HepG2 (cell line): ENCODE data around the gene EEPD1. TPM values are rescaled to one million over a fixed set of nuclear protein-coding genes. Genes with fewer than 3 reads are reported as not detected.

Source experiments
- ATAC-seq: fragments of 200-7000 bp; cut with Tn5 transposase; 3 replicates; pipeline ENCODE4 v1.9.1; 2020; ENCODE audit warnings: mild to moderate bottlenecking, moderate library complexity
- BruUV-seq: library from RNA; stranded (reverse); fragments of 400-500 nt; replicated peaks from 2 replicates; lab custom pipeline; 2021; lab: Mats Ljungman, UMichigan
- CTCF ChIA-PET: fragments of 300-600 bp; formaldehyde crosslinking; extraction: SDS; loops from one replicate; lab custom pipeline; 2021; ENCODE audit warnings: low total read pairs, inconsistent platforms, low intra/inter-chr PET ratio; lab: Yijun Ruan, JAX
- POLR2A ChIA-PET: fragments of 350-600 bp; sonication (Branson Sonifier 250); formaldehyde crosslinking; loops from one replicate; lab custom pipeline; 2020; ENCODE audit warnings: antibody characterized with exemption, inconsistent platforms; lab: Yijun Ruan, JAX
- DNase-seq: peaks from one replicate; pipeline ENCODE4 v3.0.0-alpha.2; 2015; ENCODE audit warnings: low spot score
- FAIRE-seq: peaks from 3 replicates; lab custom pipeline; 2011; peaks lifted over from hg19 to GRCh38; lab: Jason Lieb, UNC
- H2AFZ ChIP-seq: one replicate; pipeline ENCODE4 v1.6.1; 2011; ENCODE audit warnings: low read length, inconsistent platforms
- H3K27ac ChIP-seq: fragments of 300-600 bp; 3 replicates; pipeline ENCODE4 v1.8.0; 2011; ENCODE audit warnings: mixed run types, mild to moderate bottlenecking, mixed read lengths, low read length, inconsistent platforms; ENCODE audit not compliant: insufficient read depth; ENCODE audit errors: extremely low read length
- H3K27me3 ChIP-seq, 2 experiments: fragments of 200-600 bp in 1 of 2; 2 replicates in 1 of 2; 3 replicates in 1 of 2; pipeline versions ENCODE4 v1.6.0 to v1.8.0; 2011; ENCODE audit warnings: low read length in 2 of 2, mild to moderate bottlenecking in 2 of 2, moderate library complexity in 2 of 2, inconsistent platforms in 1 of 2; ENCODE audit not compliant: insufficient read depth in 2 of 2, control insufficient read depth in 1 of 2
- H3K36me3 ChIP-seq, 2 experiments: fragments of 200-600 bp in 1 of 2; replicated peaks in 1 of 2; 2 replicates in 1 of 2; 3 replicates in 1 of 2; pipeline versions ENCODE4 v1.5.1 to v1.8.0; 2011; ENCODE audit warnings: low read length in 2 of 2, inconsistent platforms in 1 of 2; ENCODE audit not compliant: insufficient read depth in 2 of 2, control insufficient read depth in 1 of 2
- H3K4me1 ChIP-seq: 2 replicates; pipeline ENCODE4 v1.5.1; 2012; ENCODE audit warnings: low read length, inconsistent platforms; ENCODE audit not compliant: insufficient read depth
- H3K4me2 ChIP-seq: 2 replicates; pipeline ENCODE4 v1.6.0; 2011; ENCODE audit warnings: low read depth, low read length, inconsistent platforms
- H3K4me3 ChIP-seq, 3 experiments: fragments of 200-600 bp in 1 of 3; sonication (generic), shearing (Covaris generic) in 1 of 3; replicated peaks in 1 of 3; 2 replicates each; pipeline ENCODE4 v1.5.1; 2011 to 2016; ENCODE audit warnings: low read length in 3 of 3, inconsistent platforms in 2 of 3, low read depth in 2 of 3, mild to moderate bottlenecking in 2 of 3, control low read depth in 1 of 3, mixed read lengths in 1 of 3; ENCODE audit not compliant: insufficient read depth in 1 of 3
- H3K79me2 ChIP-seq: one replicate; pipeline ENCODE4 v1.6.1; 2011; ENCODE audit warnings: low read length, inconsistent platforms; ENCODE audit not compliant: insufficient read depth
- H3K9ac ChIP-seq: 2 replicates; pipeline ENCODE4 v1.6.0; 2011; ENCODE audit warnings: mild to moderate bottlenecking, low read depth, low read length, inconsistent platforms; ENCODE audit not compliant: insufficient read depth
- H3K9me3 ChIP-seq: 2 replicates; pipeline ENCODE4 v1.5.1; 2012; ENCODE audit warnings: mild to moderate bottlenecking, low read length
- H4K20me1 ChIP-seq: 2 replicates; pipeline ENCODE4 v1.6.0; 2011; ENCODE audit warnings: inconsistent platforms, mild to moderate bottlenecking, low read length, moderate library complexity; ENCODE audit not compliant: insufficient read depth
- CAMTA2 ChIP-seq: sonication (generic); formaldehyde crosslinking; IDR thresholded peaks from 2 replicates; pipeline ENCODE4 v1.4.0; 2020; ENCODE audit warnings: mild to moderate bottlenecking, missing genetic modification reagents, borderline replicate concordance
- FOXA1 ChIP-seq, 2 experiments: fragments of 450-650 bp in 1 of 2; sonication (generic) in 1 of 2; formaldehyde crosslinking in 1 of 2; IDR thresholded peaks; 2 replicates each; pipeline versions ENCODE4 v1.4.0 to v1.6.1; 2016 to 2020; ENCODE audit warnings: missing genetic modification reagents in 1 of 2
- FOXA3 ChIP-seq: IDR thresholded peaks from 2 replicates; pipeline ENCODE4 v1.6.1; 2016; ENCODE audit warnings: missing genetic modification reagents, missing compliant biosample characterization
- HNRNPH1 ChIP-seq: fragments of 200-400 bp; formaldehyde crosslinking; optimal IDR thresholded peaks from 2 replicates; pipeline ENCODE3; 2017; ENCODE audit warnings: mild to moderate bottlenecking, low read depth, low read length
- HOXA5 ChIP-seq: sonication (generic); formaldehyde crosslinking; IDR thresholded peaks from 2 replicates; pipeline ENCODE4 v1.4.0; 2020; ENCODE audit warnings: missing genetic modification reagents
- KDM4B ChIP-seq: sonication (generic); formaldehyde crosslinking; IDR thresholded peaks from 2 replicates; pipeline ENCODE4 v1.4.0; 2020; ENCODE audit warnings: missing genetic modification reagents
- MAFF ChIP-seq: IDR thresholded peaks from 2 replicates; pipeline ENCODE4 v1.6.1; 2011; ENCODE audit warnings: low read depth, low read length, improper control_type of control experiment
- RBM39 ChIP-seq: fragments of 200-400 bp; formaldehyde crosslinking; IDR thresholded peaks from one replicate; pipeline ENCODE4 v1.6.1; 2018; ENCODE audit warnings: antibody characterized with exemption, mild to moderate bottlenecking, low read depth, low read length; ENCODE audit not compliant: poor library complexity, severe bottlenecking
- ZBTB20 ChIP-seq: sonication (generic); formaldehyde crosslinking; IDR thresholded peaks from 2 replicates; pipeline ENCODE4 v1.8.1; 2023; ENCODE audit warnings: missing genetic modification reagents, low read depth, mild to moderate bottlenecking, borderline replicate concordance
- ZNF12 ChIP-seq: sonication (generic); formaldehyde crosslinking; IDR thresholded peaks from 2 replicates; pipeline ENCODE4 v1.5.0; 2020; ENCODE audit warnings: missing genetic modification reagents
- ZNF3 ChIP-seq: IDR thresholded peaks from 2 replicates; pipeline ENCODE4 v1.7.0; 2017; ENCODE audit warnings: inconsistent platforms
- WGBS: methylation state at CpG from one replicate; pipeline ENCODE4 v1.1.6; 2017; ENCODE audit warnings: low lambda C conversion rate; 5-methylcytosine and 5-hydroxymethylcytosine counted together
- in situ Hi-C: cut with HindIII; loops from 2 replicates; pipeline ENCODE4 v1.10.0; 2017; ENCODE audit warnings: low pct_unique_long_range_greater_than_20kb; ENCODE audit not compliant: extremely low pct_ligation_motif_present
- intact Hi-C: fragments of 100-400 bp; cut with micrococcal nuclease; formaldehyde crosslinking; loops from one replicate; pipeline ENCODE4 v1.10.0; 2022; ENCODE audit not compliant: unreplicated experiment
- polyA plus RNA-seq, 8 experiments: library from polyadenylated mRNA; depleted of rRNA in 3 of 8; stranded (reverse) in 7 of 8; unstranded in 1 of 8; fragments of >200 nt; fragmentation: Illumina TruSeq in 4 of 8; extraction: Trizol in 4 of 8; gene quantifications; 2 replicates each; pipeline versions ENCODE4 v1.2.1 to v1.2.3, GENCODE V29; 2011 to 2016; ENCODE audit warnings: low read depth in 4 of 8, missing spikeins in 1 of 8, mixed read lengths in 1 of 8; ENCODE audit not compliant: insufficient read depth in 1 of 8
- total RNA-seq, 5 experiments: library from RNA; depleted of rRNA; stranded (reverse); fragments of >200 nt; fragmentation: Illumina TruSeq; extraction: Trizol; gene quantifications; 2 replicates each; pipeline ENCODE4 v1.2.3, GENCODE V29; 2016; ENCODE audit warnings: low read depth in 1 of 5
- TF ChIP-seq, protein P1 (sequence below): IDR thresholded peaks from 2 replicates; pipeline ENCODE4 v1.6.1; 2016; ENCODE audit warnings: control low read depth
- TF ChIP-seq, protein P2 (sequence below): sonication (generic); formaldehyde crosslinking; IDR thresholded peaks from 2 replicates; pipeline ENCODE4 v1.5.1; 2020; ENCODE audit warnings: mild to moderate bottlenecking, moderate library complexity, missing genetic modification reagents
- TF ChIP-seq, protein P3 (sequence below): sonication (generic); formaldehyde crosslinking; IDR thresholded peaks from 2 replicates; pipeline ENCODE4 v1.5.0; 2020; ENCODE audit warnings: missing genetic modification reagents

EEPD1 gene
- total and polyA plus RNA-seq, 2 of the 13 experiments (the other 11 are each of a cell fraction or from before 2014, with no cell fraction given): 10.1 to 16.4 TPM

DNA sequence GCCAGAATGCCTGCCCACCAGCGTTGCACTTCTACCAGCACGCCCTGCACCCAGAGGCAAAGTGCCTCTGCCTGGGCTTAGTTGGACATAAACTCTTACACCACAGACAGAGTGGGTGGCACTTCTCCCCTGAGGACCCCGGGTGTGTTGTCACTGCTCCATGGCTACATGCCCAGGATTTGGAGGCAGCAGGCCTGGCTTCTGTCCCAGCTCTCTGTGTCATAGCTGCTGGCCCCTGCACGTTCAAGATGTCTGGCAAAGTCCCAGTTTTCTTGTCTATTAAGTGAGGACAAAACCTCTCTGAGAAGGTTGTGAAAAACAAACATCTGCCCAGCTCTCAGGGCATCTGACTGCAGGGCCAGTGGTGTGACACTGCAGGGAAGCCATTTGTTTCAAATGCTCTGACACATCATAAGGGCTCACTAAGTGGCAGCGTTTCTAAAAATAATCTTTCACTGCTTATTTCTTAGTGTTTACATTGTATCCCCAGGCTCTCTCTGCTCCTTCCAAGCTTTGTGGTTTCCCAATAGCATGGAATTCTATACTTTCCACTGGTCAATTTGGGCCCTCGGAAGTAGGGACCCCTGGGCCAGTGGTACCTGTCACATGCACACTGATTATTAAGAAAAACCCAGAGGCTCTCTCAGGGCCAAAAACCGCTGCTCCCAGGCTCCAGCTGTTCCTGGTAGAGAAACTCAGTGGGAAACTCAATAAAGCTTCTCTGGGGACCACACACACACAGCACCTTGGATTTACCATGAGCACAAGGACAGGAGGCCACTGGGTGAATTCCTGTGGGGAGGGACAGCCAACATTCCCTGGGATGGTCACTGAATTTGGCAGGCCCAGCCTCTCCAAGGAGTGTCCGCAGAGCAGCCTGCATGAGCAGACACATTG, 150.4 kb downstream of the EEPD1 start:
- 54% methylated on average over 5 of the region's 8 CpGs for WGBS
- Histone ChIP-seq H3K9me3 (no peaks in the 10 kb centered on the region), H2AFZ (no peak overlapping the region), H3K27ac (no peak overlapping the region), H4K20me1 (no peaks in the 10 kb centered on the region), H3K4me1 (peaks cover 29% of the 10 kb centered on the region), H3K36me3 (peaks cover 6 to 15% of the 10 kb centered on the region in 2 experiments; a peak in 4 of 5 replicates), H3K79me2 (no peaks in the 10 kb centered on the region), H3K4me3 (no peak overlapping the region), H3K27me3 (no peaks in the 10 kb centered on the region), H3K4me2 (no peak overlapping the region), H3K9ac (no peak overlapping the region)
- TF ChIP-seq ZNF12 (CRISPR knock-in tag): peak; percentile 79; the same call in 1 of the 2 replicates
- no peak for TF ChIP-seq FOXA1 (IDR thresholded peaks at IDR 0.05)
- 0 out of 2 replicates have a peak, but pooled peaks have one; percentile 5 for TF ChIP-seq FOXA1 (CRISPR knock-in tag; IDR thresholded peaks at IDR 0.05)
- TF ChIP-seq HNRNPH1: no peak
- intact Hi-C loops (no loop called here), in situ Hi-C loops (loop anchor here (25.0 kb wide), 1 partner anchor 591 kb away; no protein-coding TSS in a partner anchor)
- ChIA-PET CTCF (no interaction called here), POLR2A (no interaction called here)
- DNase-seq (peak; percentile 59), FAIRE-seq (no peak), ATAC-seq (peak; percentile 27)
- no TSS peak for BruUV-seq

DNA sequence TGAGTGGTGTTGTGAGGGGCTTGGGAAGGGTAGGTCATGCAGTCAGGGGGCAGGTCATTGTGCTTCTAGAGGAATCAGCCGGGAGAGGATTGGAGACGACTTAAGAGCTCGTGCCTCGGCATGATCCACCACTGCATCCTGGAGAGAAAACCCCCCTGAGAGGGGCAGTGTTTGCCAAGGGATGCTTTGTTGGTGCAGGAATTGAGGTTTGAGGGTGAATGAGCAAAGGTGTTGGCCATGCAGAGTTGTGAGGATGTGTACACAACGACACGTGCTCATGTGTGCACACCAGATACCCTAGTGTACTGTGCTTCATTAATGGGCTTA, 151.0 kb downstream of the EEPD1 start:
- 93% methylated on average over 4 of the region's 6 CpGs for WGBS
- no peak for TF ChIP-seq FOXA3
- TF ChIP-seq, protein P1, sequence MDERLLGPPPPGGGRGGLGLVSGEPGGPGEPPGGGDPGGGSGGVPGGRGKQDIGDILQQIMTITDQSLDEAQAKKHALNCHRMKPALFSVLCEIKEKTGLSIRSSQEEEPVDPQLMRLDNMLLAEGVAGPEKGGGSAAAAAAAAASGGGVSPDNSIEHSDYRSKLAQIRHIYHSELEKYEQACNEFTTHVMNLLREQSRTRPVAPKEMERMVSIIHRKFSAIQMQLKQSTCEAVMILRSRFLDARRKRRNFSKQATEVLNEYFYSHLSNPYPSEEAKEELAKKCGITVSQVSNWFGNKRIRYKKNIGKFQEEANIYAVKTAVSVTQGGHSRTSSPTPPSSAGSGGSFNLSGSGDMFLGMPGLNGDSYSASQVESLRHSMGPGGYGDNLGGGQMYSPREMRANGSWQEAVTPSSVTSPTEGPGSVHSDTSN (CRISPR knock-in tag): no peak
- TF ChIP-seq, protein P2, sequence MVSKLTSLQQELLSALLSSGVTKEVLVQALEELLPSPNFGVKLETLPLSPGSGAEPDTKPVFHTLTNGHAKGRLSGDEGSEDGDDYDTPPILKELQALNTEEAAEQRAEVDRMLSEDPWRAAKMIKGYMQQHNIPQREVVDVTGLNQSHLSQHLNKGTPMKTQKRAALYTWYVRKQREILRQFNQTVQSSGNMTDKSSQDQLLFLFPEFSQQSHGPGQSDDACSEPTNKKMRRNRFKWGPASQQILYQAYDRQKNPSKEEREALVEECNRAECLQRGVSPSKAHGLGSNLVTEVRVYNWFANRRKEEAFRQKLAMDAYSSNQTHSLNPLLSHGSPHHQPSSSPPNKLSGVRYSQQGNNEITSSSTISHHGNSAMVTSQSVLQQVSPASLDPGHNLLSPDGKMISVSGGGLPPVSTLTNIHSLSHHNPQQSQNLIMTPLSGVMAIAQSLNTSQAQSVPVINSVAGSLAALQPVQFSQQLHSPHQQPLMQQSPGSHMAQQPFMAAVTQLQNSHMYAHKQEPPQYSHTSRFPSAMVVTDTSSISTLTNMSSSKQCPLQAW: no peak
- TF ChIP-seq ZNF3 (CRISPR knock-in tag): no peak
- TF ChIP-seq RBM39: no peak
- TF ChIP-seq, protein P3, sequence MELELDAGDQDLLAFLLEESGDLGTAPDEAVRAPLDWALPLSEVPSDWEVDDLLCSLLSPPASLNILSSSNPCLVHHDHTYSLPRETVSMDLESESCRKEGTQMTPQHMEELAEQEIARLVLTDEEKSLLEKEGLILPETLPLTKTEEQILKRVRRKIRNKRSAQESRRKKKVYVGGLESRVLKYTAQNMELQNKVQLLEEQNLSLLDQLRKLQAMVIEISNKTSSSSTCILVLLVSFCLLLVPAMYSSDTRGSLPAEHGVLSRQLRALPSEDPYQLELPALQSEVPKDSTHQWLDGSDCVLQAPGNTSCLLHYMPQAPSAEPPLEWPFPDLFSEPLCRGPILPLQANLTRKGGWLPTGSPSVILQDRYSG (CRISPR knock-in tag): no peak
- TF ChIP-seq CAMTA2 (CRISPR knock-in tag): no peak
- TF ChIP-seq MAFF: no peak
- TF ChIP-seq ZBTB20: no peak
- TF ChIP-seq HOXA5 (CRISPR knock-in tag): no peak
- no peak for TF ChIP-seq KDM4B
- no peak for FAIRE-seq

More for the DNA sequence above, 151.0 kb downstream of the EEPD1 start:
- Histone ChIP-seq H3K27ac (no peak overlapping the region), H3K79me2 (no peaks in the 10 kb centered on the region), H3K4me3 (no peak overlapping the region), H3K36me3 (peaks cover 3 to 10% of the 10 kb centered on the region in 2 experiments; a peak in 4 of 5 replicates), H3K4me1 (peaks cover 29% of the 10 kb centered on the region), H3K9ac (no peak overlapping the region), H3K9me3 (no peaks in the 10 kb centered on the region), H4K20me1 (no peaks in the 10 kb centered on the region), H3K4me2 (no peak overlapping the region), H2AFZ (no peak overlapping the region), H3K27me3 (no peaks in the 10 kb centered on the region)
- CTCF ChIA-PET: no interaction called here
- DNase-seq (no peak), ATAC-seq (no peak)
- no TSS peak for BruUV-seq
- intact Hi-C loops: no loop called here
- POLR2A ChIA-PET: no interaction called here
- in situ Hi-C loops: loop anchor here (25.0 kb wide), 1 partner anchor 592 kb away; no protein-coding TSS in a partner anchor
